K562 (cell line): ENCODE data around the gene ZNF644. TPM values are rescaled to one million over a fixed set of nuclear protein-coding genes. Genes with fewer than 3 reads are reported as not detected.

Experiments used
- ATAC-seq: fragments of 200-7000 bp; cut with Tn5 transposase; 3 replicates; pipeline ENCODE4 v1.9.1; 2020; ENCODE audit warnings: moderate library complexity
- BruUV-seq: library from RNA; stranded (reverse); fragments of 400-500 nt; replicated peaks from 2 replicates; lab custom pipeline; 2021; lab: Mats Ljungman, UMichigan
- CTCF ChIA-PET: fragments of 300-600 bp; formaldehyde crosslinking; extraction: SDS; loops from one replicate; lab custom pipeline; 2021; ENCODE audit warnings: low intra/inter-chr PET ratio; lab: Yijun Ruan, JAX
- POLR2A ChIA-PET: fragments of 300-600, 350-650 bp; sonication (Branson Sonifier 250); formaldehyde crosslinking; extraction: SDS; loops from one replicate; lab custom pipeline; 2021; ENCODE audit warnings: antibody characterized with exemption, inconsistent platforms; lab: Yijun Ruan, JAX
- DNase-seq, 4 experiments: peaks; one replicate each; pipeline versions ENCODE4 v3.0.0 to v3.0.0-alpha.2; 2011 to 2018; ENCODE audit warnings: low spot score in 3 of 4, mixed read lengths in 3 of 4; ENCODE audit errors: extremely low read depth in 1 of 4
- FAIRE-seq: peaks from 2 replicates; lab custom pipeline; 2011; peaks lifted over from hg19 to GRCh38; lab: Jason Lieb, UNC
- H2AFZ ChIP-seq: 2 replicates; pipeline ENCODE4 v1.6.0; 2011; ENCODE audit warnings: low read depth, low read length, control low read depth, inconsistent platforms
- H3K27ac ChIP-seq: fragments of 200-600 bp; 3 replicates; pipeline ENCODE4 v1.8.0; 2011; ENCODE audit warnings: low read depth, mild to moderate bottlenecking, control low read depth, inconsistent platforms, low read length, moderate library complexity, mixed read lengths; ENCODE audit errors: extremely low read depth
- H3K27me3 ChIP-seq, 2 experiments: fragments of 300-600 bp in 1 of 2; 2 replicates in 1 of 2; 3 replicates in 1 of 2; pipeline versions ENCODE4 v1.6.0 to v1.8.0; 2011; ENCODE audit warnings: inconsistent platforms in 2 of 2, low read length in 2 of 2, mild to moderate bottlenecking in 1 of 2, mixed read lengths in 1 of 2, moderate library complexity in 1 of 2; ENCODE audit not compliant: control insufficient read depth in 2 of 2, insufficient read depth in 2 of 2
- H3K36me3 ChIP-seq: fragments of 300-600 bp; 3 replicates; pipeline ENCODE4 v1.8.0; 2011; ENCODE audit warnings: mild to moderate bottlenecking, low read length, inconsistent platforms; ENCODE audit not compliant: control insufficient read depth, insufficient read depth
- H3K4me1 ChIP-seq, 2 experiments: fragments of 200-600 bp in 1 of 2; replicated peaks in 1 of 2; 2 replicates in 1 of 2; 3 replicates in 1 of 2; pipeline versions ENCODE4 v1.5.1 to v1.8.0; 2011; ENCODE audit warnings: inconsistent platforms in 2 of 2, low read length in 2 of 2, mild to moderate bottlenecking in 1 of 2, mixed read lengths in 1 of 2, moderate library complexity in 1 of 2; ENCODE audit not compliant: control insufficient read depth in 2 of 2, insufficient read depth in 2 of 2
- H3K4me2 ChIP-seq: 2 replicates; pipeline ENCODE4 v1.6.1; 2011; ENCODE audit warnings: low read length, control low read depth, inconsistent platforms, mixed read lengths; ENCODE audit not compliant: insufficient read depth
- H3K4me3 ChIP-seq: fragments of 200-600 bp; sonication (generic), shearing (Covaris generic); 2 replicates; pipeline ENCODE4 v1.5.1; 2016; ENCODE audit warnings: control low read depth, inconsistent platforms
- H3K79me2 ChIP-seq: fragments of 200-600 bp; 3 replicates; pipeline ENCODE4 v1.8.0; 2011; ENCODE audit warnings: low read length, inconsistent platforms; ENCODE audit not compliant: control insufficient read depth, insufficient read depth
- H3K9ac ChIP-seq, 2 experiments: 2 replicates each; pipeline versions ENCODE4 v1.6.0 to v1.6.1; 2011; ENCODE audit warnings: low read depth in 2 of 2, low read length in 2 of 2, control low read depth in 1 of 2, inconsistent platforms in 1 of 2, mild to moderate bottlenecking in 1 of 2, mixed read lengths in 1 of 2; ENCODE audit not compliant: insufficient read depth in 1 of 2
- H3K9me1 ChIP-seq: one replicate; pipeline ENCODE4 v1.6.0; 2011; ENCODE audit warnings: inconsistent platforms, mild to moderate bottlenecking, low read length, moderate library complexity; ENCODE audit not compliant: control insufficient read depth, insufficient read depth
- H3K9me3 ChIP-seq: replicated peaks from 2 replicates; pipeline ENCODE4 v1.5.1; 2011; ENCODE audit warnings: low read depth, low read length, inconsistent platforms; ENCODE audit not compliant: control insufficient read depth, insufficient read depth
- H4K20me1 ChIP-seq: replicated peaks from 2 replicates; pipeline ENCODE4 v1.6.1; 2011; ENCODE audit warnings: low read length, inconsistent platforms, mixed read lengths; ENCODE audit not compliant: control insufficient read depth, insufficient read depth
- ATF2 ChIP-seq: sonication (generic); formaldehyde crosslinking; IDR thresholded peaks from 2 replicates; pipeline ENCODE4 v1.8.1; 2022; ENCODE audit warnings: missing genetic modification reagents
- CHD1 ChIP-seq: fragments of 200-600 bp; sonication (generic); IDR thresholded peaks from one replicate; pipeline ENCODE4 v1.6.1; 2012; ENCODE audit warnings: mild to moderate bottlenecking, moderate library complexity, low read length, inconsistent platforms
- MTF1 ChIP-seq: fragments of 250-450 bp; sonication (Bioruptor Pico); IDR thresholded peaks from 2 replicates; pipeline ENCODE4 v1.9.0; 2021; ENCODE audit warnings: moderate library complexity, mild to moderate bottlenecking, inconsistent platforms, borderline replicate concordance
- PHTF2 ChIP-seq: fragments of 250-450 bp; sonication (Bioruptor Pico); IDR thresholded peaks from 2 replicates; pipeline ENCODE4 v1.5.0; 2021; ENCODE audit warnings: mild to moderate bottlenecking
- XRCC3 ChIP-seq: fragments of 450-650 bp; IDR thresholded peaks from 2 replicates; pipeline ENCODE4 v1.6.1; 2017; ENCODE audit warnings: mild to moderate bottlenecking, moderate library complexity
- ZNF75A ChIP-seq: fragments of 450-650 bp; formaldehyde crosslinking; IDR thresholded peaks from 2 replicates; pipeline ENCODE4 v1.4.0; 2020; ENCODE audit warnings: mild to moderate bottlenecking
- ZNF785 ChIP-seq: fragments of 250-450 bp; sonication (Bioruptor Pico); IDR thresholded peaks from 2 replicates; pipeline ENCODE4 v1.4.0; 2020; ENCODE audit warnings: mild to moderate bottlenecking
- in situ Hi-C: fragments of 300-500 bp; cut with MboI; formaldehyde crosslinking; loops from 4 replicates; pipeline ENCODE4 v1.15.0; 2018; ENCODE audit warnings: inconsistent platforms, mixed read lengths
- intact Hi-C: fragments of 100-400 bp; cut with micrococcal nuclease; formaldehyde crosslinking; loops from 2 replicates; pipeline ENCODE4 v1.14.2; 2022
- polyA plus RNA-seq, 8 experiments: library from polyadenylated mRNA; depleted of rRNA in 4 of 8; stranded (reverse) in 5 of 8; unstranded in 3 of 8; fragments of >200 nt; fragmentation: Nextera tagmentation in 2 of 8; fragmentation: Illumina TruSeq in 1 of 8; extraction: Ambion mirVana in 2 of 8; extraction: Trizol in 1 of 8; gene quantifications; 2 replicates each; pipeline versions ENCODE4 v1.2.1 to v1.2.3, GENCODE V29; 2011 to 2014; ENCODE audit warnings: inconsistent platforms in 1 of 8, missing spikeins in 1 of 8
- total RNA-seq, 7 experiments: library from RNA; depleted of rRNA in 6 of 7; stranded (reverse); fragments of >200 nt in 6 of 7; fragmentation: Illumina TruSeq in 2 of 7; extraction: Trizol in 2 of 7; gene quantifications; 2 replicates each; pipeline versions ENCODE4 v1.2.1 to v1.2.3, GENCODE V29; 2011 to 2021; ENCODE audit warnings: low replicate concordance in 1 of 7

The ZNF644 gene
- total and polyA plus RNA-seq, 9 of the 15 experiments (the other 6 are each of a cell fraction or from before 2014, with no cell fraction given) = 25.3 to 71.4 (median 39.6) TPM

- CTCF ChIA-PET = no interaction called here
- TF ChIP-seq MTF1 (CRISPR knock-in tag) = no peak
- TF ChIP-seq XRCC3 = no peak
- no peak for TF ChIP-seq ZNF785 (CRISPR knock-in tag)
- TF ChIP-seq PHTF2 (CRISPR knock-in tag) = no peak
- TF ChIP-seq CHD1 = no peak
- no peak for TF ChIP-seq ZNF75A (CRISPR knock-in tag)
- no peak for TF ChIP-seq ATF2 (CRISPR knock-in tag)
Measured at GRCh38 chr1:91032349-91032748, 10.5 kb upstream of the ZNF644 start.

More at GRCh38 chr1:91032349-91032748, 10.5 kb upstream of the ZNF644 start:
- FAIRE-seq (no peak), DNase-seq (no peak), ATAC-seq (no peak)
- intact Hi-C loops (no loop called here), in situ Hi-C loops (no loop called here)
- Histone ChIP-seq H3K36me3 (no peaks in the 10 kb centered on the region), H4K20me1 (no peaks in the 10 kb centered on the region), H3K9ac (no peak overlapping the region), H3K79me2 (no peaks in the 10 kb centered on the region), H3K4me2 (no peak overlapping the region), H3K9me3 (no peaks in the 10 kb centered on the region), H3K27ac (no peak overlapping the region), H2AFZ (no peak overlapping the region), H3K4me1 (no peaks in the 10 kb centered on the region), H3K4me3 (no peak overlapping the region), H3K27me3 (peaks cover 0 to 13% of the 10 kb centered on the region in 2 experiments; a peak in 2 of 5 replicates), H3K9me1 (no peaks in the 10 kb centered on the region)
- POLR2A ChIA-PET = interaction anchor here (1.4 kb wide), 1 partner anchor 11 kb away, joined by 5 read pairs; the partner anchor contains the start of gene ZNF644
- no TSS peak for BruUV-seq
